Muscle layer of duodenum (tissue), 2 donors: ENCODE results near the gene ST7L.
"Not testable (repeated sequence)": the region's sequence is repeated elsewhere in the genome, so short reads cannot be mapped to it uniquely, and the experiment has no call there.

Experiments
- H3K27ac ChIP-seq: one replicate; pipeline ENCODE4 v1.7.0; 2013; ENCODE audit warnings: mild to moderate bottlenecking, low read length
- H3K27me3 ChIP-seq: one replicate; pipeline ENCODE4 v1.7.0; 2013; ENCODE audit warnings: low read depth, mild to moderate bottlenecking, control low read depth, low read length
- H3K36me3 ChIP-seq, 2 donors: one replicate each; pipeline ENCODE4 v1.7.0; 2013; ENCODE audit warnings: low read length in 2 of 2, control low read depth in 1 of 2, mild to moderate bottlenecking in 1 of 2; ENCODE audit not compliant: insufficient read depth in 2 of 2, control insufficient read depth in 1 of 2
- H3K4me1 ChIP-seq, 2 donors: one replicate each; pipeline ENCODE4 v1.7.0; 2013; ENCODE audit warnings: low read length in 2 of 2, mild to moderate bottlenecking in 2 of 2, control low read depth in 1 of 2, moderate library complexity in 1 of 2; ENCODE audit not compliant: insufficient read depth in 2 of 2, control insufficient read depth in 1 of 2
- H3K4me3 ChIP-seq, 2 donors: one replicate each; pipeline ENCODE4 v1.7.0; 2013; ENCODE audit warnings: low read length in 2 of 2, low read depth in 1 of 2, mild to moderate bottlenecking in 1 of 2
- H3K9me3 ChIP-seq, 2 donors: one replicate each; pipeline ENCODE4 v1.7.0; 2013; ENCODE audit warnings: low read length in 2 of 2, control low read depth in 1 of 2, mild to moderate bottlenecking in 1 of 2; ENCODE audit not compliant: control insufficient read depth in 1 of 2
- donor health status: healthy.

Gene ST7L

GRCh38 chr1:112488141-112488540 lies 130.8 kb downstream of the ST7L start:
- Histone ChIP-seq H3K4me1 (no peaks in the 10 kb centered on the region), H3K27ac (no peak overlapping the region)

GRCh38 chr1:112487686-112488085 lies 131.3 kb downstream of the ST7L start:
- H3K27ac ChIP-seq, H3K27me3 ChIP-seq, H3K9me3 ChIP-seq, H3K36me3 ChIP-seq, H3K4me1 ChIP-seq, H3K4me3 ChIP-seq: not testable (repeated sequence)

More at GRCh38 chr1:112488141-112488540, 130.8 kb downstream of the ST7L start:
- H3K36me3 ChIP-seq = no peaks in the 10 kb centered on the region
- no peak overlapping the region for H3K4me3 ChIP-seq
- no peaks in the 10 kb centered on the region for H3K27me3 ChIP-seq
- H3K9me3 ChIP-seq = no peaks in the 10 kb centered on the region

DNA sequence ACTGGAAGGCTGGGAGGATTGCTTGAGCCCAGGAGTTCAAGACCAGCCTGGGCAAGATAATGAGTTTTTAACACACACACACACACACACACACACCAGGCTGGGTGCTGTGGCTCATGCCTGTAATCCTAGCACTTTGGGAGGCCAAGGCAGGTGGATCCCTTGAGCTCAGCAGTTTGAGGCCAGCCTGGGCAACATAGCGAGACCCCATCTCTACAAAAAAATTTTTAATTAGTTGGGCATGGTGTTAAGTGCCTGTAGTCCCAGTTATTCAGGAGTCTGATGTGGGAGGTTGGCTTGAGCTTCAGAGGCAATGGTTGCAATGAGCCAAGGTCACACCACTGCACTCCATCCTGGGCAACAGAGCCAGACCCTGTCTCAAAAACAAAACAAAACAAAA lies 132.9 kb downstream of the ST7L start:
- not testable (repeated sequence) for H3K4me3 ChIP-seq

DNA sequence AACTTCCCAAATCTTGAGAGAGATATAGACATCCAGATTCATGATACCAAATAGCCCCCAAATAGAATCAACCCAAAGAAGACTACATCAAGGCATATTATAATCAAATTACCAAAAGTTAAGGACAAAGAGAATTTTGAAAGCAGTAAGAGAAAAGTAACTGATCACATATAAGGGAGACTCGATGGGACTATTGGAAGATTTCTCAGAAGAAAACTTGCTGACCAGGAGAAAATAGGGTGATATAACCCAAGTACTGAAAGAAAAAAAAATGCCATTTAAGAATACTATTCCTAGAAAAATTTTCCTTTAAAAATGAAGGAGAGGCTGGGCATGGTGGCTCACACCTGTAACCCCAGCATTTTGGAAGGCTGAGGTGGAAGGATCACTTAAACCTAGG lies 140.6 kb downstream of the ST7L start:
- Histone ChIP-seq H3K36me3 (no peaks in the 10 kb centered on the region), H3K4me1 (no peaks in the 10 kb centered on the region), H3K9me3 (peaks cover 0 to 13% of the 10 kb centered on the region in 2 donors), H3K27me3 (no peaks in the 10 kb centered on the region), H3K4me3 (no peak overlapping the region), H3K27ac (no peak overlapping the region)

More for the DNA sequence above, 132.9 kb downstream of the ST7L start:
- not testable (repeated sequence) for H3K27ac ChIP-seq, H3K4me1 ChIP-seq, H3K36me3 ChIP-seq, H3K27me3 ChIP-seq, H3K9me3 ChIP-seq

DNA sequence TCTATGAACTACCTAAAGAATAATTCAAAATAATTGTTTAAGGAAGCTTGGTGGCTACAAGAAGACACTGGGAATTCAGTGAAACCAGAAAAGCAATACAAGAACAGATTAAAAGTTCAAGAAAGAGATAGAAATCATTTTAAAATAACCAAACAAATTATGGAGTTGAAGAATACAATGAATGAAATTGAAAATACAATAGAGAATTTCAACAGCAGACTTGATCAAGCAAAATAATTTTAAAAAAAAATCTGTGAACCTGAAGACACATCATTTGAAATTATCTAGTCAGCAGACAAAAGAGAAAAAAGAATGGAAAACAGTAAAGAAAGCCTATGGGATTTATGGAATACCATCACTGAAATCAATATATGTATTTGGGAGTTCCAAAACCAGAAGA lies 141.4 kb downstream of the ST7L start:
- H3K4me3 ChIP-seq = no peak overlapping the region
- no peaks in the 10 kb centered on the region for H3K36me3 ChIP-seq
- no peaks in the 10 kb centered on the region for H3K27me3 ChIP-seq
- no peak overlapping the region for H3K27ac ChIP-seq
- H3K9me3 ChIP-seq = peaks cover 0 to 13% of the 10 kb centered on the region in 2 donors
- no peaks in the 10 kb centered on the region for H3K4me1 ChIP-seq
